Right renal pelvis (tissue), 4 donors: ENCODE data around the gene HOXA13. TPM values are rescaled to one million over a fixed set of nuclear protein-coding genes. Genes with fewer than 3 reads are reported as not detected.

Experiments used
- DNase-seq, 4 donors: peaks; one replicate each; pipeline ENCODE4 v3.0.0-alpha.2; 2013; ENCODE audit warnings: low read depth in 4 of 4, low spot score in 3 of 4, missing footprints in 1 of 4
- polyA plus RNA-seq, 4 donors: library from polyadenylated mRNA; unstranded; fragments of 120-200 nt; gene quantifications; one replicate each; pipeline ENCODE4 v1.2.1, GENCODE V29; 2013; ENCODE audit not compliant: insufficient read length in 4 of 4

The HOXA13 gene
- polyA plus RNA-seq, 4 donors = 0.01 to 0.06 TPM; not detected in 2

- DNase-seq = no peak
These were observed 39.1 kb upstream of the HOXA13 start for GRCh38 chr7:27238979-27239386.

DNA sequence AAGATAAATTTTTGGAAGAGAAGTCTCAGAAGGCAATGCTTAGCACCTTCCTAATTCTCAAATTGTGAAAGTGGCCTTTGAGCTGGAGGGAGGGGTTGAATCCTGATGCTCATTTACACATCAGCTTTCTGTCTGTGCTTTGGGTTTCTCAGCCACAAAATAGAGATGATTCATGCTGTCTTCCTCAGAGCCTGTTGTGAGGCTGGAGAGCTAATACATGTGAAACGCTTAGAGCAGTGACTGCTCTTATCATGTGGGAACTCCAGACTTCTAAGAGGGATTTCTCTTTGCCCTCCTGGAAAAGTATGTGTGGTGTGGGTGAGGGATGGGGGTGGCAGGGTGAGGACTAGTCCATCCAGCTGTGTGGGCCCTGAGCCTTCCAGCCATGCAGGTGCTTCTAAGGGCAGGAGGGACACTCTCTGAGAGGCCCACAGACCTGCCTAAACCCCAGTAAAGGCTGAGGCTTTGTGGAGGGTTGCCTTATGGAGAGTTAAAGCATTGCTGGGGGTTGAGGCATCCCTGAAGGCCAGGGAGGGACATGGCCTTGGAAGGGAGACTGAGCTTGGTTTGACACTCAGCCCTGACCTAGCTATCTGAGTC, 37.9 kb upstream of the HOXA13 start:
- no peak for DNase-seq

DNA sequence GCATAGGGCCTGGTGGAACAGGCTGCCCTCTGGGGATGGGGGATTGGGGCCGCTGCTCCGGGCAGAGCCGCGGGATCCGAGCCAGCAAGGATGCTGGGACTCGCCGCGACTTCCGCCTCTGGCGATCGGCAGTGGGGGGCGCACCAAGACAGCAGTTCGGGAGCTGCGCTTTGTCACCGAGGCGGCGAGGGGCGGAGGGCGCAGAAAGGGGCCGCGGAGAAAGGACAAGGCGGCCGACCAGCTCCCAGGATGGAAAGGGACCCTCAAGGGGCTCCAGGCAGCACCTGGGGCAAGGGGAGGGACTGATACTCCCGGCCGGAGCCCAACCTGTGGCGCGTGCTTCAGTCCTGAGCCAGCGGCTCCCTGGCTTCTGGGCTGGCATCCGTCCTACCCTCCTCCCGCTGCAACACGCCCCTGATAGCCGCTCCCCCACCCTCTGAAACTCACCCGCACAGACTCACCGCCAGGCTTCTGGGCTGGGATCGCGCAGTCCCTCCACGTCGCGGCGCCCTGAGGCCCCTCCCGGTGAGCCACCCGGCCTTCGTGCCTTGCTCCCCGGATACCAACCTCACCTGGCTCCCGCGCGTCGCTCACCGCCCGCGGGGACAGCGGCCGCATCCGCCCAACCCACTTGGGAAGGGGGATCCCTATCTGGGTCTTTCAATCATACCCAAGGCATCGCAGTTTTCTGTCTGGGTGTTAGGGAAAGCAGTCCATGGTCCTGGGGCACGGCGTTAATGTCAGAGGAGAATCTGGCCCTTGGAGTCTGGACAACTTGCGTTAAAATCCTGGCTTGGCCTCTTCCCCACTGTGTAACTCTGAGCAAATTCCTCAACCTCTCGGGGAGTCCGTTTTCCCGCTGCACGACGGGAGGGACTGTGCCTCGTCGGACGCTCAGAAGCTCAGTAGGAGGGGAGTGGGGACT, 35.8 kb upstream of the HOXA13 start:
- DNase-seq = no peak

GRCh38 chr7:27229448-27229847, 29.6 kb upstream of the HOXA13 start:
- DNase-seq = no peak

GRCh38 chr7:27224983-27225934, 25.4 kb upstream of the HOXA13 start:
- DNase-seq = no peak

- DNase-seq = no peak
These were observed 24.2 kb upstream of the HOXA13 start for GRCh38 chr7:27223941-27224575.

DNA sequence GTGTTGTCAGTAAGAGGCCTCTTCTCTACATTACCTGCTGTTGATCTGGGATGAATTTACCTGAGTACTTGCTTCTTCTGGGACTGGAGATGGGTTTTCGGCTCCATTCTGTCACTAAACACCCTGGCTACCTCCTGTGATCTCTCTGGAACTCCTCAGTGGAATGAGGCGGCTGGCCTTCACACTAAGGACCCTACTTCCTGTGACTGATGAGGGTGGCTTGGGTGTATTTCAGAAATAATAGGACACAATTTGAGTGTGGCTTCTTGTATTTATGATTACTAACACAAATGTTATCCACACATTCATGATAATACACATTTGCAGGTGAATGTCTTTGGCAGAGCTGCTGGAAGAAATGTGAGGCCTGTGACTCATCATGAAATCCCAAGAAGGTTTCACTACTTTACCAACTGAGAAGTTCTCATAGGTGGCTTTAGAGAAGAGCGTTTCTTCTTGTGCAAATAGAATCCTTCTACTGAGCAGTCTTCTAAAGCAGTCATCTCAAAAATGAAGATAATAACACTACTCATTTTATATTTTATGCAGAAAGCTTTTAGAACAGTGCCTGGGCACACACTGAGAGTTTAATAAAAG, 21.4 kb upstream of the HOXA13 start:
- DNase-seq = no peak

DNA sequence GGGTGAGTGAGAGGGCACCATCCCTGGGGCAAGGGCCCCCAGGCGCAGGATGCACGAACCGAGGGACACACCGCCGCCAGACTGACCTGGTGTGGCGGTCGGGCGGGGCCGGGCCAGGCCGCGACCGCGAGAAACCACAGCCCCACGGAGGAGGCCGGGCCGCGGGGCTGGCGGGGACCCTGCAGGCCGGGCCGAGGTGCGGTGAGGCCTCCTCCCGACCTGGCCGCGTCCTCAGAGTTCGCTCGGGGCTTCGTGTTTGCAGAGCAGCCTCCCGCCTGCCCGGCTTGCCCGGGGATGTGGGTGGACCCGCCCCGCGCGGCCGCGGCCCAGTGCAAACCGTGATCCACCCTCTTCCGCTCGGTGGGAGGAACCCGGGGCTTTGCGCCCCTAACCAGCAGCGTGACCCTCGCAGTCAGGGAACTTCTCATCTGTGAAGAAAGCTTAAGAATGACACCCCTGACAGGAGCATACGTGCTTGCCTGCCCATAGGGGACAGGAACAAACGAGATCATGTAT, 20.6 kb upstream of the HOXA13 start:
- no peak for DNase-seq

GRCh38 chr7:27219821-27220220, 19.9 kb upstream of the HOXA13 start:
- no peak for DNase-seq

- no peak for DNase-seq
These were observed 18.1 kb upstream of the HOXA13 start for GRCh38 chr7:27217951-27218350.

DNA sequence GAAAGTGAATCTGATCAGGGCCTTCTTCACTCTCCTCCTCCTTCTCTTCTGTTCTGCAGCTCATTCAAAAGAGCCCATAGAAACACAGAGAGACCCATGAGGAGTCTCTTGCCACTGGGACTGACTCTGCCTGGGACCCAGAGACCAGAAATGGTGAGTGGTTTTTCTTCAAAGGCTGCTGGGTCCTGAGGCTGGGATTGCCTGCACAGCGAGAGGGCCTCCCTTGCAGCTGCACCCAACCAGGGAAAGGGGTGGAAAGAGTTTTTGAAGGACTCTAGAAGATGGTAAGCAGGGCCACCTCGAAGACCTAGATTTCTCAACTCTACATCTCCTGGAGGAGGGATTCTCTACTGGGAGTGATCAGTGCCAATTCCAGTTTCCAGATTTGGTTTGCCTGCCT, 15.5 kb upstream of the HOXA13 start:
- DNase-seq = no peak

DNA sequence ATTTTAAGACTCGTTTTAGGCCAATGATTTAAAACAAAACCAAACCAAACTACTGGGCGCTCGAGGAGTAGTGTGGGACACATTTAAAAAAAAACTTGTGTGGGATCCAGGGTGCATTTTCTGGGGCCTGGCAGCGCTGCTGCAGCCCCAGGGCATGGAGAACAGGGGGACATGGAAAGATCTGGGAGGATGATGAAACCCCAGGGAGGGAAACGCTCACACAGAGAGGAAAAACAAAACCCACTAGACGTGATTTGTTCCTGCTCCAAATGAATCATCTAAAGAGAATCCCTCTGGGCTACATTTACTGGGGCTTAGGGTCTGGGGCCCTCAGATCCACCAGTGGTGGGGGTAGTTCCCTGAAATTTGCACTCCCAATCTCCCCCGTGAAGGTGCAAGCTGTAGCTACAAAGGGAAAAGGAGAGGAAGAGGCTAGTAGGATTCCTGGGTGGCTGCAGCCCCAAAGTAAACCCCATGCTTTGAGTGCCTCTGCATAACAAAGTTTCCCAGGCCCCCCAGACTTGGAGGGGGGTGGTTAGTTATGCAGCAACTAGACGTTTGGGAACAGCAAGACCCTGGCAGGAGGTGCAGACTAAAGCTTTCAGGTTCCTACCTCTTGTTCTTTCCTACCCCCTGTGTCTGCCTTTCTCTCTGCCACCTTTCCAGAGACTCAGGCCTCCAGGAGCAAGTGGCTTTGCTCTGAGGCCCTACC, 14.5 kb upstream of the HOXA13 start:
- DNase-seq = no peak

- DNase-seq = no peak
These were observed 13.7 kb upstream of the HOXA13 start for GRCh38 chr7:27213433-27214238.

GRCh38 chr7:27212497-27213432, 12.9 kb upstream of the HOXA13 start:
- DNase-seq = no peak

DNA sequence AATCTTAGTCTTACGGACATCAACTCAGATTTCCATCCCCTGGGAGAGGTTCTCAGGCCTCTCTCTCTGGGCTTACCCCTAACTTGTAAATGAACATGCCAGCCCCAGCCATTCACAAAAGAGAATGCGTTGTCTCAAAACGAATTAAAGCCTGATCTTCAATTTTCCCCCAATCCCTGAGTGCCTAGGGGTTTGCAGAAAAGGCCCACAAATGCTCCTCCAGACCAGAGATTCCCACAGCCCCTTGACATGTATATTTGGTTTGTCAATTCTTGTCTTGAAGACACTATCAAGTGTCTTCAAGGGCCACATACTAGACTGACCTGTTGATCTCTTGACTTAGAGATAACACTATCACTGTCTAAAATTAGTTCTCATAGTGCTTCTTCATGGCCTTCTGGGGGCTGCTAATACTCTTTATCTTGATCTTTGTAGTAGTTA, 11.9 kb upstream of the HOXA13 start:
- DNase-seq = no peak

- no peak for DNase-seq
These were observed 11.2 kb upstream of the HOXA13 start for GRCh38 chr7:27211084-27211446.

- DNase-seq = no peak
These were observed 10.7 kb upstream of the HOXA13 start for GRCh38 chr7:27210441-27211083.
